Spleen (tissue), 7 donors: Measurements from ENCODE around the gene APCDD1L.

Experiments used
- POLR2A ChIP-seq, 3 donors: fragments of 450-650 bp; IDR thresholded peaks; one replicate each; pipeline ENCODE4 v1.5.1; 2017; ENCODE audit warnings: antibody characterized with exemption in 3 of 3, mild to moderate bottlenecking in 1 of 3
- TF ChIP-seq, protein P1 (sequence below), 11 experiments: fragments of 200-600 bp in 7 of 11; fragments of 450-650 bp in 4 of 11; sonication (generic) in 4 of 11; IDR thresholded peaks in 8 of 11; conservative IDR thresholded peaks in 3 of 11; 1 replicate in 7 of 11; 2 replicates in 4 of 11; pipeline versions ENCODE4 v1.4.0 to v1.8.0; 2016 to 2021; ENCODE audit warnings: antibody characterized with exemption in 11 of 11, inconsistent platforms in 4 of 11, mild to moderate bottlenecking in 1 of 11
- donor health status: DM: no; HTN: no; CAD: no; lungs with moderate emphysema.
- donor health status: DM: no; HTN: no; CAD: no.
- donor health status: DM: no; HTN: no; CAD: no.

DNA sequence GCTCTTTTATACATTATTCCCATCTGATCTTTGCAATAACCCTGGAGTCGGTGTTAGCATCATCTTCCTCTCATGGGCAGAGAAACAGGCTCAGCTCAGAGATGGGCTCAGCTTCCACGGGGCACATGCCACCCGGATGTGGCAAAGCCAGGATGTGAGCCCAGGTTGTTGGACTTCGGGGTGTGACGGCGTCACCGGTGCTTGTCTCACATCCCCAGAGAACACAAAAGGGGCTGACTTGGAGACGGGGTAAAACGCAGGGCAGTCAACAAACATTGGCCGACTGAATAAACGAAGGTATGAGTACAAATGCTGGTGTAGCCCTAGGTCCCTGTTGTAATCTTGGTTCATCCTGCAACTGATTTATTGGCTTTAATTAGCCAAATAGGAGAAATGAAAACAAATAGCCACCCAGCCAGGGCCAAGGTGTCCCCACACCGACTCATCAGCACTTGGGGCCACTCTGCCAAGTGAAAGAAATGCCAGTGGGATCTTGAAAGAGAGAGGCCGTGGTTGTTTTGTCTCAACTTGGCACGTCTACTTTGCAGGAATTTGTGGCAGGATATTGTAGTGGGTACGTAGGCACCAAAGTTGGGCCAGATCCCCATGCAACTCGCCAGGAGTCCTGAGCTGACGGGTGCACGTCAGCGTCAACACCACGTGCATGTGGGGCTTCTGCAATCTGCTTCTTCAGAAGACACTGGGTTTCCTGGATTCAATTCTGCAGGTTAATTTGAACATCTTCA, 42.8 kb downstream of the APCDD1L start:
- TF ChIP-seq, protein P1, sequence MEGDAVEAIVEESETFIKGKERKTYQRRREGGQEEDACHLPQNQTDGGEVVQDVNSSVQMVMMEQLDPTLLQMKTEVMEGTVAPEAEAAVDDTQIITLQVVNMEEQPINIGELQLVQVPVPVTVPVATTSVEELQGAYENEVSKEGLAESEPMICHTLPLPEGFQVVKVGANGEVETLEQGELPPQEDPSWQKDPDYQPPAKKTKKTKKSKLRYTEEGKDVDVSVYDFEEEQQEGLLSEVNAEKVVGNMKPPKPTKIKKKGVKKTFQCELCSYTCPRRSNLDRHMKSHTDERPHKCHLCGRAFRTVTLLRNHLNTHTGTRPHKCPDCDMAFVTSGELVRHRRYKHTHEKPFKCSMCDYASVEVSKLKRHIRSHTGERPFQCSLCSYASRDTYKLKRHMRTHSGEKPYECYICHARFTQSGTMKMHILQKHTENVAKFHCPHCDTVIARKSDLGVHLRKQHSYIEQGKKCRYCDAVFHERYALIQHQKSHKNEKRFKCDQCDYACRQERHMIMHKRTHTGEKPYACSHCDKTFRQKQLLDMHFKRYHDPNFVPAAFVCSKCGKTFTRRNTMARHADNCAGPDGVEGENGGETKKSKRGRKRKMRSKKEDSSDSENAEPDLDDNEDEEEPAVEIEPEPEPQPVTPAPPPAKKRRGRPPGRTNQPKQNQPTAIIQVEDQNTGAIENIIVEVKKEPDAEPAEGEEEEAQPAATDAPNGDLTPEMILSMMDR (IDR thresholded peaks at IDR 0.05 in 8 of 11, conservative IDR thresholded peaks at IDR 0.05 in 3 of 11), result no peak
- TF ChIP-seq POLR2A (IDR thresholded peaks at IDR 0.05), result no peak
